Measurements from ENCODE around the gene RIPOR3.
"Not testable (repeated sequence)": the region's sequence is repeated elsewhere in the genome, so short reads cannot be mapped to it uniquely, and the experiment has no call there.

Gene RIPOR3

GRCh38 chr20:50679753-50680104, 11.6 kb downstream of the RIPOR3 start:
- no peak for FAIRE-seq

GRCh38 chr20:50678169-50678898, 13.0 kb downstream of the RIPOR3 start:
- FAIRE-seq: no peak

DNA sequence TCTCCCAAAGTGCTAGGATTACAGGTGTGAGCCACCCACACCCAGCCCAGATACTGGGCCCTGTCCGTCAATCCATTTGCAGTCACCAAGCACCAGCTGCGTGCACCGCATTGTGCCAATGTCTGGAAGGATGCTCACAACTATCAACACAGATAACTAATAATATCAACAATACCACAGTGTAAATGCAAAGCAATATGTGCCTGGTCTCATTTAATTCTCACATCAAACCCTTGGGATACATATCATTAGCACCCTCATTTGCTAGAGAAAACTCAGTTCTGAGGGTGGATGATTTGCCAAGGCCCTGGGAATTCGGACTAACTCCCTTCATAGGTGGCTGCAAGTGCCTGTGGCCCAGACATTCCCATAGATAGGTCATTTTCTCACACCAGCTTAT, 14.5 kb downstream of the RIPOR3 start:
- FAIRE-seq: no peak

GRCh38 chr20:50676377-50676731, 15.0 kb downstream of the RIPOR3 start:
- FAIRE-seq: not testable (repeated sequence)

GRCh38 chr20:50675671-50676376, 15.5 kb downstream of the RIPOR3 start:
- no peak for FAIRE-seq

- no peak for FAIRE-seq
Measured at GRCh38 chr20:50674138-50674825, 17.1 kb downstream of the RIPOR3 start.

DNA sequence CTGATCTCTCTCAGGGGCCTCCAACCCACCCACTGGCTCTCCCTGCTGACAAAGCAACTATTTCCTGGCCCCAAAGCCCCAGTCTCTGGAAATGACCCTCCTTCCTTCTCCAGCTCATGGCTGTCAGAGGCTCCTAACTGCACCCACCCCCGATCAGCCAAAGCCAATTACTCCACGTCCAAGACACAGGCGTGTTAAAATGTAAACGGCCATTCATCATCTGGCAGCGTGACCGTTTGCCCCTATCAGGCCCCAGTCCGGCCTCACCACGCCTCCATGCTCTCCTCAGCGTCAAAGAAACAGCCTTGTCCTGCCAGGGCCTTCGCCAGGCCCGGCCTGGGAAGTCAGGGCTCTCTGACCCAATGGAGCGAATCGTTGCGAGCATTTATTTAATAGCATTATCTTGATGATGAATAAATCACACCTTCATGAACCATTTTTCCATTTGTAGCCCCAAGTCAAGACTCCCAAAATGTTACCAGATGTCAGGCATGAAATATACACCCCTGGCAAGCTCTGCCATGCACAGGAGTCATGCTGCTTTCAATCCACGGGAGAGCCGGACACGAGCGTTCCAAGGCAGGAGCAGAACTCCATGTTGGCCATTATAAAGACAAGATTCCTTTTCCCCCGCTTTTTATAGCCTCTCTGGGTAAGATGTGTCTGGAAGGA, 17.7 kb downstream of the RIPOR3 start:
- FAIRE-seq: no peak

DNA sequence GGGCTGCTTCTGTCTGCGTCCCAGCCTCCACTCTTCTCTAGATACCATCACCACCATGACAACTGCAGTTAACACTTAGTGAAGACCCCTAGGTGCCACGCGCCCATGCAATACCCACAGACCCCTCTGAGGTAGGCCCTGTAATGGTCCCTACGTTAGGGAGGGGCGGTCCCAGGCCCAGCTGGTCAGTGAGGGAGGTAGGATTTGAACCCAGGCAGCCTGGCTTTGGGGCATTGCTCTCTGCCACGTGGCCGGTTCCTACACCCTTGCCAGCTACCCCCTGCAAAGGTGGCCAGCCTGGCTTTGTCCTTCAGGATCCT, 18.2 kb downstream of the RIPOR3 start:
- no peak for FAIRE-seq

DNA sequence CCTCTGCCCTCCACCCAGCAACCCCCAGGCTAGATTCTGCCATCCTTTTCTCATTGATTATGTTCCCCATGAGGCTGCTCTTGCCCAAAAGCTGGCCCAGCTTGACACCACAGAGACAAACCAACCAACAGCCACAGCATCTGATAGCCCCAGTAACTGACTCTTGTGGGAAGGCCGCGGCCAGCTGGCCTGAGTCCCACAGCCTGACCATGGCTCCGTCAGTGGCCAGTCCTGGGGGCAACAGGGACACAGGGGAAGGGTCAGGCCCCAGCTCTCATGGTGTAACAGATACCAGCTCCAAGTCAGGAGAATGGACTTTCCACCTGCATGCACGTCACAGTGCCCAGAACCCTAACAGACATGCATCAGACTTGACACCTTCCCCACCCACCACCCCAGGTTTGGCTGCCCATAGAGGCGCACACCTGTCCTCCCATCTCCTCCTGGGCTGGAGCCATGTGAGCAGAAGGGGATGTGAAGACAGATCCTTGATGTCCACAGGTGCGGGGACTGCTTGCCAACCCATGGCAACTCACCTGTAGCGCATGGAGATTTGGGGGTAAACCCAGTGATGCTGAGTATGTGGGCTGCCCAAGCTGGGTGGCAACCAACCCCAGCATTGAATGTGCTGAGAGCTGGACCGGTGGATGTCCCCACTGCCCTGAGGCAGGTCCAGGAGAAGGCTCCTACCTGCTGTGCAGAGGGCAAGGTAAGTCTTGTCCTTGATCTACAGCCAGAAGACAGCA, 18.8 kb downstream of the RIPOR3 start:
- no peak for FAIRE-seq

GRCh38 chr20:50671626-50672025, 19.7 kb downstream of the RIPOR3 start:
- no peak for FAIRE-seq

DNA sequence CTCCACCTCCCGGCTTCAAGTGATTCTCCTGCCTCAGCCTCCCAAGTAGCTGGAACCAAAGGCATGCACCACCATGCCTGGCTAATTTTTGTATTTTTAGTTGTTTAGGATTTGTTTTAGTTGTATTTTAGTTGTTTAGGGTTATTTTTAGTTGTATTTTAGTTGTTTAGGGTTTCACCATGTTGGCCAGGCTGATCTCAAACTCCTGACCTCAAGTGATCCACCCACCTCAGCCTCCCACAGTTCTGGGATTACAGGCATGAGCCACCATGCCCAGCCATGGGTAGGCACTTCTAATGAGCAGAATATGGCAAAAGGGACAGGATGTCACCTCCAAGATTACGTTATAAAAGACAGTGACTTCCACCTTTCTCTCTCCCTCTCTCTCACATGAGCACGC, 20.3 kb downstream of the RIPOR3 start:
- not testable (repeated sequence) for FAIRE-seq

GRCh38 chr20:50670126-50670862, 21.0 kb downstream of the RIPOR3 start:
- no peak for FAIRE-seq

GRCh38 chr20:50668798-50669197, 22.5 kb downstream of the RIPOR3 start:
- no peak for FAIRE-seq

DNA sequence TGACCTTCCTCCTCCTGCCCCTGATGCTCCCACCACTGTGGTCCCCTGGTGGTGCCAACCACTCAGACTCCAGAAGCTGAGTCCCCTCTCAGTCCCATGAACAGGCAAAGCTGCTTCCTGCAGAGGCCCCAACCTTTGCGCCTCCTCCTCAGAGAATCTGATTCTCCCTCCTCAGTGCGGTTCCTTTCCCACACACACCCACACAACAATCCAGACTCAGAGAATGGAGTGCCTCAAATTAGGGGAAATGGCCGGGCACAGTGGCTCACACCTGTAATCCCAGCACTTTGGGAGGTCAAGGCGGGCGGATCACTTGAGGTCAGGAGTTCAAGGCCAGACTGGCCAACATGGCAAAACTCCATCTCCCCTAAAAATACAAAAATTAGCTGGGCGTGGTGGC, 23.0 kb downstream of the RIPOR3 start:
- FAIRE-seq: no peak

- FAIRE-seq: no peak
Measured at GRCh38 chr20:50666709-50667298, 24.5 kb downstream of the RIPOR3 start.

- no peak for FAIRE-seq
Measured at GRCh38 chr20:50664254-50664653, 27.1 kb downstream of the RIPOR3 start.

- no peak for FAIRE-seq
Measured at GRCh38 chr20:50663095-50663821, 28.1 kb downstream of the RIPOR3 start.

DNA sequence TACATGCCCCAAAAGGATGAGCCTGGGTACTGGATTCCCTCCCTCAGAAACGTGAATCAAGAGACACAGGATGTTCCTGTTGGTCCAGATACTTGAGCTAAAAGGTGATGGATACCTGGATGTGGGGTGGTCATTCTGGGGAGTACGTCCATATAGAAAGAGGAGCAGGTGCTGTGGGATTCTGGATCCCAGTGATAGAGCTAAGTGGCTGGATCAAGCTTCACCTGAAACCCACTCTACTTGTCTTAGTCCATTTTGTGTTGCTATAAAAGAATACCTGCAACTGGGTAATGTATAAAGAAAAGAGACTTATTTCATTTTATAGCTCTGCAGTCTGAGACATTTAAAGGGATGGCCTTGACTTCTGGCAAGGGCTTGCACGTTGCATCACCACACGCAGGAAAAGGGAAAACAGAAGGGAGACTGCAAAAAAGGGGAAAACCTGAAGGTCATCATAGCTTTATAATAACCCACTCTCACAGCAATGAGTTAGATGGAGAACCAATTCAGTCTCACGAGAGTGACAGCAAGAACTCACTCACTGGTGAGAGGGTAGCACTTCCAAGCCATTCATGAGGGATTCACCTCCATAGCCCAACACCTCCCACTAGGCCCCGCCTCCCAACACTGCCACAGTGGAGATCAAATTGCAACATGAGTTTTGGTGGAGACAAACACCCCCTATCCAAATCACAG, 31.2 kb downstream of the RIPOR3 start:
- no peak for FAIRE-seq

DNA sequence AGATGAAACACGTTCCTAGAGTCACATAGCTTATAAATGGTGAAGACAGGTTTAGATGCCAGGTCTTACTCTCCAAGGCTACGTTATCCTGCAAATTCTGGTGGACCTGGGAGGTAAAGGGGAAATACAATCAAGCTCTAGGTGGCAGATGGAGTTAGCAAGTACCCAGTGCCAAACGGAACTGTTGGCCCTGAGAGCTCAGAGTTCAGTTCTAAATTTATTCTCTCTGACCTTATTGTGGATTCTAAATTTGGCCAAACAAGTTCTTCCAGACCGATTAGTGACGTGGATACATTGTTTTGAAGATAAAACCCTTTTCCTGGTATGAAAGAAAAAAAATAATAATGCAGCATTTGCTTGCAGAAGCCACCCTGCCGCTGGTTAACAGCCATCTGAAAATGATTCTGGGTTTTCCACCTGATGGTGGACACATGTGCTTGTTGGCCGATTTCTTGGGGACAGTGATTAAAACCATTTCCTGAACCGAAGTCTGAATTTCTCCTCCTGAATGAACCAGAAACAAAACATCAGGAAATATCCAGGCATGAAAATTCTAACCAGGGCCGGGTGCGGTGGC, 32.5 kb downstream of the RIPOR3 start:
- FAIRE-seq: no peak

DNA sequence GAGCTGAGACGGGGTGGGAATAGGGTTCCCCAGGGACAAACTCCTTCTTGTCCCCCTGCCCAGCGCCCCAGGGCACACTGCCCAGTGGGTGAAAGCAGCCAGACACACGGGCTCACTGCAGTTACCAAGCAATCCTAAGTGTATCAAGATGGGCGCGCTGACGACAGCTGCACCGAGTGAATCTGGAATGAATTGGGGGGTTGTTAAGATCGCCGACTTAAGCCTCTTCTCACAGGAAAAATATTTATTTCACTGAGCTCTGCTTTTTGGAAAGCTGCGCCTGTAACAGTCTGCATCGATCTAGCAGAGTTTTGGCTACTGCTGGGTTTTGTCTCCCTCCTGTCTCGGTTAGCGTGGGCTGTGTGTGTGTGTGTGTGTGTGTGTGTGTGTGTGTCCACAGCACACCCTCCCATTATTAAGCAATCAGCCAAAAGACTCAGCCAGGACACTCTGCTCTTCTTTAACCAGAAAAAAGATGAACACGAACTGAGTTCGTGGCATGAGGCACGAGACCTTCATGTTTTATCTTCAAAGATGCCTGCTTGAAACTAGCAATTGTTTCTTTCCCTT, 35.9 kb downstream of the RIPOR3 start:
- no peak for FAIRE-seq

All from colon (tissue), 2 donors.